B cell (primary cell): ENCODE data around the gene ZNF142. TPM values are rescaled to one million over a fixed set of nuclear protein-coding genes. Genes with fewer than 3 reads are reported as not detected.

ENCODE experiments used
- ATAC-seq: fragments of 200-7000 bp; cut with Tn5 transposase; one replicate; pipeline ENCODE4 v1.10.0; 2021; ENCODE audit warnings: low read depth, mild to moderate bottlenecking, moderate number of reproducible peaks, moderate library complexity
- CTCF ChIA-PET: fragments of 350-600 bp; sonication (Branson Sonifier 250); formaldehyde crosslinking; loops from one replicate; lab custom pipeline; 2021; ENCODE audit warnings: antibody characterized with exemption, inconsistent platforms; lab: Charles Lee
- POLR2A ChIA-PET: fragments of 350-600 bp; sonication (Branson Sonifier 250); formaldehyde crosslinking; loops from one replicate; lab custom pipeline; 2021; ENCODE audit warnings: antibody characterized with exemption; lab: Charles Lee
- DNase-seq: peaks from one replicate; pipeline ENCODE4 v3.0.0; 2013
- H2AFZ ChIP-seq: 2 replicates; pipeline ENCODE4 v1.6.1; 2012; ENCODE audit warnings: mild to moderate bottlenecking, low read depth, low read length; ENCODE audit not compliant: insufficient read depth, poor library complexity, severe bottlenecking
- H3K27ac ChIP-seq, 2 donors: 1 replicate in 1 of 2; 2 replicates in 1 of 2; pipeline ENCODE4 v1.5.1; 2012 to 2013; ENCODE audit warnings: low read length in 2 of 2, mild to moderate bottlenecking in 2 of 2, moderate library complexity in 1 of 2
- H3K27me3 ChIP-seq, 4 experiments: fragments of 200-600 bp in 1 of 4; sonication (generic) in 1 of 4; replicated peaks in 1 of 4; 1 replicate in 2 of 4; 2 replicates in 2 of 4; pipeline versions ENCODE4 v1.6.1 to v1.7.0; 2013 to 2016; ENCODE audit warnings: low read length in 3 of 4, mild to moderate bottlenecking in 2 of 4, mixed read lengths in 1 of 4, moderate library complexity in 1 of 4; ENCODE audit not compliant: insufficient read depth in 4 of 4, control insufficient read depth in 3 of 4; ENCODE audit errors: control extremely low read depth in 1 of 4
- H3K36me3 ChIP-seq, 2 experiments: replicated peaks in 1 of 2; 1 replicate in 1 of 2; 2 replicates in 1 of 2; pipeline versions ENCODE4 v1.6.1 to v1.7.1; 2013; ENCODE audit warnings: low read length in 1 of 2; ENCODE audit not compliant: insufficient read depth in 2 of 2, control insufficient read depth in 1 of 2; ENCODE audit errors: control extremely low read depth in 1 of 2, extremely low read depth in 1 of 2
- H3K4me1 ChIP-seq, 2 donors: fragments of 200-600 bp in 1 of 2; sonication (generic) in 1 of 2; 1 replicate in 1 of 2; 2 replicates in 1 of 2; pipeline versions ENCODE4 v1.5.1 to v1.6.1; 2013 to 2017; ENCODE audit warnings: low read length in 2 of 2; ENCODE audit not compliant: control insufficient read depth in 2 of 2, insufficient read depth in 2 of 2
- H3K4me2 ChIP-seq: replicated peaks from 2 replicates; pipeline ENCODE3; 2012; ENCODE audit warnings: mild to moderate bottlenecking, low read depth, low read length; ENCODE audit not compliant: poor library complexity, severe bottlenecking
- H3K4me3 ChIP-seq, 5 experiments: fragments of 200-600 bp in 1 of 5; sonication (generic) in 1 of 5; 1 replicate in 3 of 5; 2 replicates in 2 of 5; pipeline versions ENCODE4 v1.5.1 to v1.7.0; 2011 to 2016; ENCODE audit warnings: low read length in 4 of 5, mild to moderate bottlenecking in 4 of 5, low read depth in 2 of 5, control low read depth in 1 of 5, moderate library complexity in 1 of 5; ENCODE audit not compliant: insufficient read depth in 1 of 5; ENCODE audit errors: control extremely low read depth in 1 of 5, extremely low read depth in 1 of 5
- H3K79me2 ChIP-seq: fragments of 200-600 bp; sonication (generic); one replicate; pipeline ENCODE4 v1.6.0; 2016; ENCODE audit warnings: low read length; ENCODE audit not compliant: control insufficient read depth, insufficient read depth
- H3K9ac ChIP-seq: fragments of 200-600 bp; sonication (generic); 2 replicates; pipeline ENCODE4 v1.6.1; 2017; ENCODE audit warnings: mild to moderate bottlenecking, low read length, moderate library complexity
- H3K9me3 ChIP-seq, 3 donors: one replicate each; pipeline versions ENCODE4 v1.6.1 to v1.7.1; 2013; ENCODE audit warnings: low read length in 2 of 3; ENCODE audit not compliant: control insufficient read depth in 2 of 3, insufficient read depth in 1 of 3; ENCODE audit errors: control extremely low read depth in 1 of 3
- H4K20me1 ChIP-seq: 2 replicates; pipeline ENCODE4 v1.6.0; 2012; ENCODE audit warnings: mild to moderate bottlenecking, low read length; ENCODE audit not compliant: insufficient read depth, control insufficient read depth, poor library complexity, severe bottlenecking
- H3K27ac Mint-ChIP-seq: one replicate; pipeline ENCODE4 v1.8.0; 2021; ENCODE audit warnings: mixed read lengths
- H3K27me3 Mint-ChIP-seq: one replicate; pipeline ENCODE4 v1.8.0; 2021; ENCODE audit warnings: mixed read lengths
- H3K4me1 Mint-ChIP-seq: one replicate; pipeline ENCODE4 v1.8.0; 2021; ENCODE audit warnings: mixed read lengths
- H3K4me3 Mint-ChIP-seq: one replicate; pipeline ENCODE4 v1.8.0; 2021; ENCODE audit warnings: mixed read lengths
- H3K9me3 Mint-ChIP-seq: one replicate; pipeline ENCODE4 v1.8.0; 2022; ENCODE audit warnings: mixed read lengths; ENCODE audit not compliant: insufficient read depth
- CTCF ChIP-seq: fragments of 200-600 bp; IDR thresholded peaks from one replicate; pipeline ENCODE4 v1.8.0; 2022; ENCODE audit warnings: antibody characterized with exemption, mild to moderate bottlenecking
- EZH2 ChIP-seq: IDR thresholded peaks from 2 replicates; pipeline ENCODE4 v1.6.1; 2012; ENCODE audit warnings: borderline replicate concordance, low read depth, mild to moderate bottlenecking, moderate library complexity, low read length; ENCODE audit not compliant: insufficient read depth, poor library complexity, severe bottlenecking
- WGBS: methylation state at CpG from one replicate; pipeline ENCODE4 v1.1.5; 2013; ENCODE audit warnings: missing lambda C conversion rate; ENCODE audit not compliant: insufficient coverage; 5-methylcytosine and 5-hydroxymethylcytosine counted together
- intact Hi-C: fragments of 100-400 bp; cut with micrococcal nuclease; formaldehyde crosslinking; loops from one replicate; pipeline ENCODE4 v1.10.0; 2022
- polyA plus RNA-seq: library from polyadenylated mRNA; depleted of rRNA; stranded (reverse); fragments of >200 nt; gene quantifications from 2 replicates; pipeline ENCODE4 v1.2.3, GENCODE V29; 2012
- total RNA-seq, 2 donors: library from RNA; stranded (reverse); fragments of 120-200 nt in 1 of 2; gene quantifications; 1 replicate in 1 of 2; 2 replicates in 1 of 2; pipeline versions ENCODE4 v1.2.3 to v1.2.4, GENCODE V29; 2013 to 2022

The ZNF142 gene
- total and polyA plus RNA-seq, 2 donors (not counting 1 experiment from before 2014, with no cell fraction given): 26.7 to 51.1 TPM

GRCh38 chr2:218671097-218671653, 11.8 kb upstream of the ZNF142 start:
- peak overlapping the region; percentile 66 to 96 (median 84) for H3K4me3 ChIP-seq
- H3K79me2 ChIP-seq: peaks cover 29% of the 10 kb centered on the region
- peaks cover 14 to 15% of the 10 kb centered on the region in 2 donors for H3K4me1 ChIP-seq
- no peaks in the 10 kb centered on the region for H3K27me3 Mint-ChIP-seq
- peak overlapping the region; percentile 91 for H3K27ac Mint-ChIP-seq
- no peak for ATAC-seq
- no peaks in the 10 kb centered on the region for H3K9me3 ChIP-seq
- intact Hi-C loops: loop anchor here (5.0 kb wide), 3 partner anchors 104 to 926 kb away; partner anchors contain the start of genes ARPC2, CNOT9, STK11IP and USP37
- peaks cover 1 to 22% of the 10 kb centered on the region in 2 experiments for H3K36me3 ChIP-seq
- peak overlapping the region; percentile 86 for H3K9ac ChIP-seq
- no peak for DNase-seq
- WGBS: 50% methylated on average over 10 of the region's 12 CpGs
- TF ChIP-seq EZH2 (no peak), CTCF (no peak)
- no peaks in the 10 kb centered on the region for H3K9me3 Mint-ChIP-seq
- H3K4me1 Mint-ChIP-seq: peaks cover 20% of the 10 kb centered on the region
- H2AFZ ChIP-seq: peak overlapping the region; percentile 99
- POLR2A ChIA-PET: interaction anchor here (0.9 to 2.3 kb wide), 4 partner anchors 12 to 275 kb away, joined by 3 to 19 read pairs (median 4); partner anchors contain the start of genes BCS1L and ZNF142
- H3K27me3 ChIP-seq: no peaks in the 10 kb centered on the region
- H3K4me2 ChIP-seq: peak overlapping the region; percentile 85
- H4K20me1 ChIP-seq: no peaks in the 10 kb centered on the region
- CTCF ChIA-PET: interaction anchor here (1.3 to 2.8 kb wide), 4 partner anchors 12 to 176 kb away, joined by 4 to 28 read pairs (median 9); partner anchors contain the start of genes BCS1L, TTLL4 and ZNF142
- H3K27ac ChIP-seq: peak overlapping the region; percentile 8 to 84
- peak overlapping the region; percentile 97 for H3K4me3 Mint-ChIP-seq

GRCh38 chr2:218664653-218665052, 5.2 kb upstream of the ZNF142 start:
- Histone ChIP-seq H3K79me2 (peaks cover 11% of the 10 kb centered on the region), H3K36me3 (peaks cover 3 to 65% of the 10 kb centered on the region in 2 experiments), H4K20me1 (no peaks in the 10 kb centered on the region), H3K4me3 (no peak overlapping the region), H3K27ac (no peak overlapping the region), H3K9ac (no peak overlapping the region), H3K4me1 (peaks cover 6% of the 10 kb centered on the region in 2 donors), H3K4me2 (no peak overlapping the region), H3K27me3 (no peaks in the 10 kb centered on the region), H2AFZ (no peak overlapping the region), H3K9me3 (no peaks in the 10 kb centered on the region)
- H3K27me3 Mint-ChIP-seq: no peaks in the 10 kb centered on the region
- TF ChIP-seq CTCF (no peak), EZH2 (no peak)
- intact Hi-C loops: no loop called here
- H3K27ac Mint-ChIP-seq: no peak overlapping the region
- WGBS: 100% methylated on average over 4 of the region's 7 CpGs
- H3K4me3 Mint-ChIP-seq: no peak overlapping the region
- CTCF ChIA-PET: interaction anchor here (0.6 kb wide), 1 partner anchor 14 kb away, joined by 4 read pairs; no protein-coding TSS in a partner anchor
- POLR2A ChIA-PET: no interaction called here
- H3K4me1 Mint-ChIP-seq: peaks cover 11% of the 10 kb centered on the region
- H3K9me3 Mint-ChIP-seq: no peaks in the 10 kb centered on the region
- ATAC-seq (no peak), DNase-seq (no peak)
